HCT116 (cell line): ENCODE data around the gene EMILIN1. TPM values are rescaled to one million over a fixed set of nuclear protein-coding genes. Genes with fewer than 3 reads are reported as not detected.

ENCODE experiments used
- ATAC-seq: fragments of 200-7000 bp; cut with Tn5 transposase; 2 replicates; pipeline ENCODE4 v1.9.1; 2020; ENCODE audit warnings: mild to moderate bottlenecking, moderate library complexity
- BruUV-seq: library from RNA; stranded (reverse); fragments of 400-500 nt; replicated peaks from 2 replicates; lab custom pipeline; 2021; lab: Mats Ljungman, UMichigan
- CTCF ChIA-PET: fragments of 300-600 bp; sonication (Branson Sonifier 250); formaldehyde crosslinking; loops from one replicate; lab custom pipeline; 2021; ENCODE audit warnings: antibody characterized with exemption; lab: Charles Lee
- POLR2A ChIA-PET: fragments of 300-600, 350-600 bp; sonication (Branson Sonifier 250); formaldehyde crosslinking; loops from one replicate; lab custom pipeline; 2021; ENCODE audit warnings: antibody characterized with exemption; lab: Charles Lee
- RAD21 ChIA-PET, 2 experiments: fragments of 300-600 bp; sonication (Branson Sonifier 250); formaldehyde crosslinking; loops; one replicate each; lab custom pipeline; 2023; ENCODE audit warnings: low total read pairs in 2 of 2; ENCODE audit not compliant: uncharacterized antibody in 2 of 2, unreplicated experiment in 2 of 2, low non-redundant PET in 1 of 2; lab: Charles Lee
- DNase-seq: peaks from one replicate; pipeline ENCODE4 v3.0.0-alpha.2; 2010; ENCODE audit warnings: low read depth, low spot score
- H2AFZ ChIP-seq: fragments of 200-600 bp; shearing (Covaris generic), sonication (generic); 2 replicates; pipeline ENCODE4 v1.6.1; 2017; ENCODE audit warnings: low read depth, mixed run types, mixed read lengths, antibody characterized with exemption, low read length; ENCODE audit not compliant: poor library complexity, severe bottlenecking
- H3K27ac ChIP-seq: 2 replicates; pipeline ENCODE4 v1.5.1; 2012; ENCODE audit warnings: low read depth, low read length
- H3K27me3 ChIP-seq: fragments of 200-600 bp; sonication (generic); 2 replicates; pipeline ENCODE4 v1.6.1; 2016; ENCODE audit warnings: mixed run types, low read length, mixed read lengths; ENCODE audit not compliant: insufficient read depth
- H3K36me3 ChIP-seq, 2 experiments: fragments of 200-500 bp in 1 of 2; fragments of 200-600 bp in 1 of 2; sonication (Bioruptor generic) in 1 of 2; sonication (generic) in 1 of 2; 2 replicates each; pipeline versions ENCODE4 v1.5.1 to v1.6.1; 2014 to 2016; ENCODE audit warnings: low read length in 2 of 2, inconsistent platforms in 1 of 2, mixed read lengths in 1 of 2, mixed run types in 1 of 2; ENCODE audit not compliant: insufficient read depth in 2 of 2, control insufficient read depth in 1 of 2
- H3K4me1 ChIP-seq, 2 experiments: fragments of 200-600 bp in 1 of 2; sonication (generic) in 1 of 2; 2 replicates each; pipeline versions ENCODE4 v1.5.1 to v1.6.1; 2012 to 2017; ENCODE audit warnings: low read length in 2 of 2, inconsistent platforms in 1 of 2, mild to moderate bottlenecking in 1 of 2, mixed read lengths in 1 of 2, mixed run types in 1 of 2, moderate library complexity in 1 of 2; ENCODE audit not compliant: insufficient read depth in 2 of 2, control insufficient read depth in 1 of 2
- H3K4me2 ChIP-seq: fragments of 200-600 bp; sonication (generic); 2 replicates; pipeline ENCODE4 v1.6.1; 2017; ENCODE audit warnings: mixed run types, low read length, mixed read lengths
- H3K4me3 ChIP-seq, 2 experiments: fragments of 200-600 bp in 1 of 2; sonication (generic) in 1 of 2; replicated peaks in 1 of 2; 2 replicates each; pipeline ENCODE4 v1.5.1; 2011 to 2016; ENCODE audit warnings: low read length in 2 of 2, control low read depth in 1 of 2, low read depth in 1 of 2, mild to moderate bottlenecking in 1 of 2, mixed read lengths in 1 of 2, mixed run types in 1 of 2
- H3K79me2 ChIP-seq: fragments of 200-600 bp; sonication (generic); 2 replicates; pipeline ENCODE4 v1.6.1; 2017; ENCODE audit warnings: mild to moderate bottlenecking, mixed run types, low read length, moderate library complexity, mixed read lengths; ENCODE audit not compliant: insufficient read depth
- H3K9ac ChIP-seq: fragments of 200-600 bp; sonication (generic); 2 replicates; pipeline ENCODE4 v1.6.1; 2016; ENCODE audit warnings: low read length, mixed read lengths
- H3K9me2 ChIP-seq: fragments of 200-600 bp; sonication (generic), shearing (Covaris generic); 2 replicates; pipeline ENCODE4 v1.6.1; 2017; ENCODE audit warnings: mixed run types, mild to moderate bottlenecking, moderate library complexity; ENCODE audit not compliant: insufficient read depth
- H3K9me3 ChIP-seq, 2 experiments: fragments of 200-500 bp in 1 of 2; fragments of 200-600 bp in 1 of 2; sonication (Bioruptor generic) in 1 of 2; sonication (generic) in 1 of 2; 2 replicates each; pipeline ENCODE4 v1.6.1; 2014 to 2017; ENCODE audit warnings: low read length in 2 of 2, mixed read lengths in 2 of 2, inconsistent platforms in 1 of 2, low read depth in 1 of 2, mild to moderate bottlenecking in 1 of 2, mixed run types in 1 of 2, moderate library complexity in 1 of 2; ENCODE audit not compliant: control insufficient read depth in 1 of 2, insufficient read depth in 1 of 2
- H4K20me1 ChIP-seq: fragments of 200-600 bp; sonication (generic), shearing (Covaris generic); 2 replicates; pipeline ENCODE4 v1.6.1; 2017; ENCODE audit warnings: mixed run types, mild to moderate bottlenecking, moderate library complexity; ENCODE audit not compliant: insufficient read depth
- CTCF ChIP-seq, 3 experiments: fragments of 200-600 bp in 1 of 3; sonication (generic) in 1 of 3; IDR thresholded peaks in 2 of 3; conservative IDR thresholded peaks in 1 of 3; 2 replicates each; pipeline ENCODE4 v1.5.1; 2012 to 2017; ENCODE audit warnings: low read depth in 2 of 3, low read length in 2 of 3, antibody characterized with exemption in 1 of 3, borderline replicate concordance in 1 of 3, control low read depth in 1 of 3, mild to moderate bottlenecking in 1 of 3, mixed read lengths in 1 of 3, mixed run types in 1 of 3, moderate library complexity in 1 of 3; ENCODE audit not compliant: insufficient read depth in 1 of 3
- EGR1 ChIP-seq: IDR thresholded peaks from 2 replicates; pipeline ENCODE4 v1.6.1; 2012; ENCODE audit warnings: low read depth
- EZH2phosphoT487 ChIP-seq: fragments of 200-600 bp; IDR thresholded peaks from 2 replicates; pipeline ENCODE4 v1.6.1; 2018; ENCODE audit warnings: antibody characterized with exemption, borderline replicate concordance
- JUND ChIP-seq: IDR thresholded peaks from 2 replicates; pipeline ENCODE4 v1.6.1; 2012
- POLR2A ChIP-seq: IDR thresholded peaks from 2 replicates; pipeline ENCODE4 v1.7.0; 2011; ENCODE audit warnings: borderline replicate concordance; ENCODE audit not compliant: insufficient read depth, insufficient read length; ENCODE audit errors: extremely low read depth
- POLR2AphosphoS5 ChIP-seq: IDR thresholded peaks from 2 replicates; pipeline ENCODE4 v1.6.1; 2011; ENCODE audit warnings: mild to moderate bottlenecking, low read depth, low read length, moderate library complexity
- SIN3A ChIP-seq: IDR thresholded peaks from 2 replicates; pipeline ENCODE4 v1.6.1; 2012; ENCODE audit warnings: low read depth
- SP1 ChIP-seq: IDR thresholded peaks from 2 replicates; pipeline ENCODE4 v1.6.1; 2012; ENCODE audit warnings: low read depth
- SRF ChIP-seq: IDR thresholded peaks from 2 replicates; pipeline ENCODE4 v1.6.1; 2012; ENCODE audit warnings: low read depth
- ZBTB33 ChIP-seq: IDR thresholded peaks from 2 replicates; pipeline ENCODE4 v1.6.1; 2011; ENCODE audit warnings: mild to moderate bottlenecking, low read length, moderate library complexity; ENCODE audit not compliant: insufficient replicate concordance; ENCODE audit errors: extremely low read depth
- ZFX ChIP-seq: fragments of 450-650 bp; IDR thresholded peaks from 2 replicates; pipeline ENCODE4 v1.6.1; 2017
- ZNF274 ChIP-seq: fragments of 200-500 bp; sonication (Bioruptor generic); IDR thresholded peaks from 2 replicates; pipeline ENCODE4 v1.6.1; 2014; ENCODE audit warnings: mild to moderate bottlenecking, low read depth, low read length, inconsistent platforms
- intact Hi-C: fragments of 100-400 bp; cut with micrococcal nuclease; formaldehyde crosslinking; loops from 2 replicates; pipeline ENCODE4 v1.10.0; 2022
- total RNA-seq: library from RNA; stranded (reverse); gene quantifications from one replicate; pipeline ENCODE4 v1.2.1, GENCODE V29; 2021; ENCODE audit not compliant: unreplicated experiment
- TF ChIP-seq, protein P1 (sequence below): IDR thresholded peaks from 2 replicates; pipeline ENCODE4 v1.6.1; 2012
- TF ChIP-seq, protein P2 (sequence below): IDR thresholded peaks from 2 replicates; pipeline ENCODE4 v1.6.1; 2012; ENCODE audit warnings: low read depth

The EMILIN1 gene
- total RNA-seq, 1 experiment from 2014 or later = 0.59 TPM

DNA sequence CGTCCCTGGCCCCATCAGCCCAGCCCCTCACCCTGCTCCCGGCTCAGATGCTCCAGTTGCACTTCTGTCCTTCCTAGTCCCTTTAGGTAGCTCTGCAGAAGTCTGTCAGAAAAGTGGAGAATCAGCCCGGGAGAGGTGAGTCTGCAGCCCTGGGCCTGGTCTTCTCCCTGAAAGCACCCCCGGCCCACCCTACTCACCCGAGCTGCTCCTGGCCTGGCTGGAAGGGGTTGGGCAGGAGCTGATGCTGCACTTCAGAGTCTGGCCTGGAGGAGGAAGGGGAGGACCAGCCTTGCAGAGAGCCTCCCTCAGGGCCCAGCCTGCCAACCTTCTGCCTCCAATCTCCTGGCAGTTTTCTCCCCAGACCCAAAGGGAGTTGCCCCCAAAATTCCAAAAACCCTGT is 23.9 kb downstream of the EMILIN1 start:
- H3K9me3 ChIP-seq = no peaks in the 10 kb centered on the region
- ATAC-seq (no peak), DNase-seq (no peak)
- no peaks in the 10 kb centered on the region for H3K27me3 ChIP-seq
- no peaks in the 10 kb centered on the region for H3K36me3 ChIP-seq
- H3K9me2 ChIP-seq = no peaks in the 10 kb centered on the region
- H3K4me2 ChIP-seq = no peak overlapping the region
- no peaks in the 10 kb centered on the region for H3K4me1 ChIP-seq
- intact Hi-C loops = no loop called here
- ChIA-PET CTCF (interaction anchor here (1.3 to 1.7 kb wide), 2 partner anchors 177 to 201 kb away, joined by 3 to 6 read pairs; no protein-coding TSS in a partner anchor), RAD21 (no interaction called here), POLR2A (no interaction called here)
- no peak overlapping the region for H3K27ac ChIP-seq
- H3K9ac ChIP-seq = no peak overlapping the region
- no peak for TF ChIP-seq ZNF274
- TF ChIP-seq EGR1 = no peak
- TF ChIP-seq SP1 = no peak
- no peak for TF ChIP-seq POLR2AphosphoS5
- no peak for TF ChIP-seq EZH2phosphoT487
- TF ChIP-seq SIN3A = no peak
- TF ChIP-seq SRF = no peak
- no peak overlapping the region for H3K4me3 ChIP-seq
- H3K79me2 ChIP-seq = no peaks in the 10 kb centered on the region
- BruUV-seq = no TSS peak
- H2AFZ ChIP-seq = no peak overlapping the region
- H4K20me1 ChIP-seq = no peaks in the 10 kb centered on the region

DNA sequence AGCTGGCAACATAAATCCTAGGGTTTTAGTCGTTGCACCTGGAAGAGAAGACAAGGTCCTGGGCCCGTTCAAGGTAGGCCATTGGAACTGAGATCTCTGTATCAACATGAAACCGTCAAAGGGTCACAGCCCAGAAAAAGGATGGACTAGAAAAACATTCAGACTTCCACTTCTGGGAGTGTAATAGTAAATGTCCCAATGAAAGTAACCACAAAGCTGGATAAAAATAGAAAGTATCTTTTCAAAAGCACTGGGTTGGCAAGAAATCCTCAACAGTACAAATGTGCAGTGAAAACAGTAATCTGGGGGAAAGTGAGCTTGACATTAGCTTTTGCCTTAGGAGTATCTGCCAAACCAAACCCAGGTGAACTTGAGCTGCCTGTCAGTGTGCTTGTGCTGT is 27.6 kb downstream of the EMILIN1 start:
- Histone ChIP-seq H3K4me1 (no peaks in the 10 kb centered on the region), H3K9ac (no peak overlapping the region), H3K4me3 (no peak overlapping the region), H3K36me3 (no peaks in the 10 kb centered on the region), H3K79me2 (no peaks in the 10 kb centered on the region), H3K27ac (no peak overlapping the region), H3K4me2 (no peak overlapping the region), H3K9me2 (no peaks in the 10 kb centered on the region), H2AFZ (no peak overlapping the region), H3K27me3 (no peaks in the 10 kb centered on the region), H3K9me3 (no peaks in the 10 kb centered on the region), H4K20me1 (no peaks in the 10 kb centered on the region)
- CTCF ChIA-PET = no interaction called here
- ATAC-seq (no peak), DNase-seq (no peak)
- intact Hi-C loops = no loop called here
- POLR2A ChIA-PET = interaction anchor here (0.6 kb wide), 1 partner anchor 203 kb away, joined by 3 read pairs; no protein-coding TSS in a partner anchor
- no TSS peak for BruUV-seq
- RAD21 ChIA-PET = no interaction called here
- no peak for TF ChIP-seq ZBTB33
- TF ChIP-seq, protein P1, sequence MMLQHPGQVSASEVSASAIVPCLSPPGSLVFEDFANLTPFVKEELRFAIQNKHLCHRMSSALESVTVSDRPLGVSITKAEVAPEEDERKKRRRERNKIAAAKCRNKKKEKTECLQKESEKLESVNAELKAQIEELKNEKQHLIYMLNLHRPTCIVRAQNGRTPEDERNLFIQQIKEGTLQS = no peak
- TF ChIP-seq JUND = no peak
- no peak for TF ChIP-seq ZFX
- no peak for TF ChIP-seq EZH2phosphoT487
- TF ChIP-seq, protein P2, sequence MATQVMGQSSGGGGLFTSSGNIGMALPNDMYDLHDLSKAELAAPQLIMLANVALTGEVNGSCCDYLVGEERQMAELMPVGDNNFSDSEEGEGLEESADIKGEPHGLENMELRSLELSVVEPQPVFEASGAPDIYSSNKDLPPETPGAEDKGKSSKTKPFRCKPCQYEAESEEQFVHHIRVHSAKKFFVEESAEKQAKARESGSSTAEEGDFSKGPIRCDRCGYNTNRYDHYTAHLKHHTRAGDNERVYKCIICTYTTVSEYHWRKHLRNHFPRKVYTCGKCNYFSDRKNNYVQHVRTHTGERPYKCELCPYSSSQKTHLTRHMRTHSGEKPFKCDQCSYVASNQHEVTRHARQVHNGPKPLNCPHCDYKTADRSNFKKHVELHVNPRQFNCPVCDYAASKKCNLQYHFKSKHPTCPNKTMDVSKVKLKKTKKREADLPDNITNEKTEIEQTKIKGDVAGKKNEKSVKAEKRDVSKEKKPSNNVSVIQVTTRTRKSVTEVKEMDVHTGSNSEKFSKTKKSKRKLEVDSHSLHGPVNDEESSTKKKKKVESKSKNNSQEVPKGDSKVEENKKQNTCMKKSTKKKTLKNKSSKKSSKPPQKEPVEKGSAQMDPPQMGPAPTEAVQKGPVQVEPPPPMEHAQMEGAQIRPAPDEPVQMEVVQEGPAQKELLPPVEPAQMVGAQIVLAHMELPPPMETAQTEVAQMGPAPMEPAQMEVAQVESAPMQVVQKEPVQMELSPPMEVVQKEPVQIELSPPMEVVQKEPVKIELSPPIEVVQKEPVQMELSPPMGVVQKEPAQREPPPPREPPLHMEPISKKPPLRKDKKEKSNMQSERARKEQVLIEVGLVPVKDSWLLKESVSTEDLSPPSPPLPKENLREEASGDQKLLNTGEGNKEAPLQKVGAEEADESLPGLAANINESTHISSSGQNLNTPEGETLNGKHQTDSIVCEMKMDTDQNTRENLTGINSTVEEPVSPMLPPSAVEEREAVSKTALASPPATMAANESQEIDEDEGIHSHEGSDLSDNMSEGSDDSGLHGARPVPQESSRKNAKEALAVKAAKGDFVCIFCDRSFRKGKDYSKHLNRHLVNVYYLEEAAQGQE = no peak
- TF ChIP-seq CTCF (IDR thresholded peaks at IDR 0.05 in 2 of 3, conservative IDR thresholded peaks at IDR 0.05 in 1 of 3; ENCODE audit: borderline replicate concordance in 1 of 3, insufficient read depth in 1 of 3, low read depth in 2 of 3, low read length in 2 of 3) = no peak
- no peak for TF ChIP-seq POLR2A
- no peak for TF ChIP-seq ZNF274
